ENCODE data around the gene SH2D6. TPM values are rescaled to one million over a fixed set of nuclear protein-coding genes. Genes with fewer than 3 reads are reported as not detected.
"Not testable (repeated sequence)": the region's sequence is repeated elsewhere in the genome, so short reads cannot be mapped to it uniquely, and the experiment has no call there.

Gene SH2D6
- total and polyA plus RNA-seq, 4 experiments from 2014 or later = 1.5 to 1.6 TPM; not detected in 2

GRCh38 chr2:85413592-85414420, 4.7 kb upstream of the SH2D6 start:
- Histone ChIP-seq H3K4me3 (ENCODE audit: low read length in 2 of 2) (no peak overlapping the region), H3K27ac (ENCODE audit: low read depth, low read length) (no peak overlapping the region), H3K9me3 (ENCODE audit: control insufficient read depth in 1 of 2, low read length in 2 of 2) (no peaks in the 10 kb centered on the region), H3K27me3 (ENCODE audit: insufficient read depth, low read length) (no peaks in the 10 kb centered on the region), H3K36me3 (ENCODE audit: insufficient read depth, low read length) (no peaks in the 10 kb centered on the region), H3K4me1 (ENCODE audit: insufficient read depth, low read length) (peaks cover 33% of the 10 kb centered on the region)
- intact Hi-C loops (cut with micrococcal nuclease) = no loop called here
- POLR2A ChIA-PET (ENCODE audit: partially characterized antibody) = interaction anchor here (0.6 to 1.0 kb wide), 2 partner anchors 25 to 222 kb away, joined by 3 to 4 read pairs; no protein-coding TSS in a partner anchor
- no peak overlapping the region for H3K27ac Mint-ChIP-seq
- peaks cover 0 to 1% of the 10 kb centered on the region in 2 donors for H3K36me3 Mint-ChIP-seq
- H3K4me1 Mint-ChIP-seq = peaks cover 18 to 34% (median 25%) of the 10 kb centered on the region in 4 donors
- peak overlapping the region in 7 of 8 donors; percentile 20 to 59 (median 34) for H3K4me3 Mint-ChIP-seq
- CTCF ChIA-PET (ENCODE audit: partially characterized antibody) = interaction anchor here (1.2 kb wide), 1 partner anchor 13 kb away, joined by 3 read pairs; no protein-coding TSS in a partner anchor
- no peaks in the 10 kb centered on the region for H3K27me3 Mint-ChIP-seq
- no peak for DNase-seq
- H3K9me3 Mint-ChIP-seq = no peaks in the 10 kb centered on the region

DNA sequence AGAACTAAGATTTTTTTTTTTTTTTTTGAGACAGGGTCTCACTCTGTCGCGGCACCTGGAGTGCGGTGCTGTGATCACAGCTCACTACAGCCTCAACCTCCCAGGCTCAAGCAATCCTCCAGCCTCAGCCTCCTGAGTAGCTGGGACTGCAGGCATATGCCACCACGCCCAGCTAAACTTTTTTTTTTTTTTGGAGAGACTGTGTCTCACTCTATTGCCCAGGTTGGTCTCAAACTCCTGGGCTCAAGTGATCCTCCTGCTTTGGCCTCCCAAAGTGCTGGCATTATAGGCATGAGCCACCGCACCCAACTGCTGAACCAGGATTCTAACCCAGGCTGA, 4.1 kb upstream of the SH2D6 start:
- H3K9me3 ChIP-seq (ENCODE audit: control insufficient read depth in 1 of 2, low read length in 2 of 2); H3K27me3 ChIP-seq (ENCODE audit: insufficient read depth, low read length); H3K9me3 Mint-ChIP-seq; H3K27ac ChIP-seq (ENCODE audit: low read depth, low read length); H3K36me3 ChIP-seq (ENCODE audit: insufficient read depth, low read length); H3K27ac Mint-ChIP-seq; H3K36me3 Mint-ChIP-seq; H3K4me3 ChIP-seq (ENCODE audit: low read length in 2 of 2); DNase-seq; intact Hi-C loops (cut with micrococcal nuclease); H3K27me3 Mint-ChIP-seq: not testable (repeated sequence)
- ChIA-PET CTCF (ENCODE audit: partially characterized antibody) (interaction anchor here (1.2 kb wide), 1 partner anchor 14 kb away, joined by 3 read pairs; no protein-coding TSS in a partner anchor), POLR2A (ENCODE audit: partially characterized antibody) (interaction anchor here (0.6 kb wide), 1 partner anchor 222 kb away, joined by 3 read pairs; no protein-coding TSS in a partner anchor)
- H3K4me1 Mint-ChIP-seq = peaks cover 17 to 34% (median 26%) of the 10 kb centered on the region in 4 donors
- H3K4me1 ChIP-seq (ENCODE audit: insufficient read depth, low read length) = peaks cover 33% of the 10 kb centered on the region
- H3K4me3 Mint-ChIP-seq = peak overlapping the region in 1 of 8 donors; percentile 4

DNA sequence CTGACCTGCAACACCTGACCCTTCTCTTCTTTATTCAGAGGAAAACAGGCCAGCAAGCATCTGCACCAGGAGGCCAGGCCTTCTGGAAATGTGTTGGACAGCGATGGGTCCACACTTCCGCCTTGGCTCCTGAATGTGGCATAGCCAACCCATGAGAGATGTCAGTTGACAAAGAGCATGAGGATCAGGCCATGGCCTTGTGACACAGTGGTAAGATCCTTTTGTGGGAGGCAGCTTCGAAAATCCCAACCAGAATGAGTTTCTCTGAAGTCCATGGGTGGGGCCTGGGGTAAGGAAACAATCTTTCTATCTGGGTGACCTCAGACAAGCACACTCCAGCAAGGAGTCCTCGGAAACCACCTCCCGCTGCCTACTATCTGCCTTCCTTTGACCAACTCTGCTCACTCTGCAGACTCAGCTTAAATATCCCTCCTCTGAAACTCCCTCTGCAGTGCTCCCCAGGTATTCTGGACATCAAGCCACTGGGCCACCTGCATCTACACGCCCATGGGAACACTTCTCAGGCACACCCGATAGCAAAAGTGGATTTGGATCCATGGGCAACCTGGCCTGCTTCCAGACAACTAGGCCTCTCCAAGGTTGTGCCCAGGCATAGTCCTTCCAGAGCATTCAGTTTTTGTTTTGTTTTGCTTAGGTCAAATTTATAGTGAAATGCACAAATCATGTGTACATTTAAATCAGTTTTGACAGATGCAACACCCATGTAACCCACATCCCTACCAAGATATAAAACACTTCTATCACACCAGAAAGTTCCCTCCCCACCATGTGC, 3.6 kb upstream of the SH2D6 start:
- Mint-ChIP-seq H3K4me3 (peak overlapping the region in 1 of 8 donors; percentile 4), H3K27me3 (no peaks in the 10 kb centered on the region), H3K4me1 (peaks cover 16 to 34% (median 24%) of the 10 kb centered on the region in 4 donors), H3K27ac (peak overlapping the region in 1 of 7 donors; percentile 24), H3K36me3 (peaks cover 0 to 1% of the 10 kb centered on the region in 2 donors), H3K9me3 (no peaks in the 10 kb centered on the region)
- POLR2A ChIA-PET (ENCODE audit: partially characterized antibody) = no interaction called here
- no peaks in the 10 kb centered on the region for H3K9me3 ChIP-seq (ENCODE audit: control insufficient read depth in 1 of 2, low read length in 2 of 2)
- intact Hi-C loops (cut with micrococcal nuclease) = no loop called here
- no peak overlapping the region for H3K27ac ChIP-seq (ENCODE audit: low read depth, low read length)
- peaks cover 33% of the 10 kb centered on the region for H3K4me1 ChIP-seq (ENCODE audit: insufficient read depth, low read length)
- H3K27me3 ChIP-seq (ENCODE audit: insufficient read depth, low read length) = no peaks in the 10 kb centered on the region
- no peaks in the 10 kb centered on the region for H3K36me3 ChIP-seq (ENCODE audit: insufficient read depth, low read length)
- no peak overlapping the region for H3K4me3 ChIP-seq (ENCODE audit: low read length in 2 of 2)
- CTCF ChIA-PET (ENCODE audit: partially characterized antibody) = interaction anchor here (1.2 kb wide), 1 partner anchor 14 kb away, joined by 3 read pairs; no protein-coding TSS in a partner anchor
- DNase-seq = no peak

- no peak overlapping the region for H3K27ac Mint-ChIP-seq
- POLR2A ChIA-PET (ENCODE audit: partially characterized antibody) = interaction anchor here (1.0 to 1.7 kb wide), 2 partner anchors 62 to 89 kb away, joined by 3 to 5 read pairs; partner anchors contain the start of genes ELMOD3, RETSAT and TGOLN2
- Histone ChIP-seq H3K4me3 (ENCODE audit: low read length in 2 of 2) (no peak overlapping the region), H3K9me3 (ENCODE audit: control insufficient read depth in 1 of 2, low read length in 2 of 2) (no peaks in the 10 kb centered on the region), H3K4me1 (ENCODE audit: insufficient read depth, low read length) (peaks cover 34% of the 10 kb centered on the region), H3K27me3 (ENCODE audit: insufficient read depth, low read length) (no peaks in the 10 kb centered on the region), H3K27ac (ENCODE audit: low read depth, low read length) (no peak overlapping the region), H3K36me3 (ENCODE audit: insufficient read depth, low read length) (no peaks in the 10 kb centered on the region)
- CTCF ChIA-PET (ENCODE audit: partially characterized antibody) = interaction anchor here (1.9 kb wide), 1 partner anchor 135 kb away, joined by 10 read pairs; no protein-coding TSS in a partner anchor
- intact Hi-C loops (cut with micrococcal nuclease) = no loop called here
- H3K27me3 Mint-ChIP-seq = no peaks in the 10 kb centered on the region
- H3K9me3 Mint-ChIP-seq = no peaks in the 10 kb centered on the region
- H3K4me1 Mint-ChIP-seq = peaks cover 14 to 31% (median 22%) of the 10 kb centered on the region in 4 donors
- peaks cover 0 to 1% of the 10 kb centered on the region in 2 donors for H3K36me3 Mint-ChIP-seq
- no peak overlapping the region for H3K4me3 Mint-ChIP-seq
- no peak for DNase-seq
These were observed 2.4 kb upstream of the SH2D6 start for GRCh38 chr2:85415980-85416650.

- Histone ChIP-seq H3K4me3 (ENCODE audit: low read length in 2 of 2) (peak overlapping the region; percentile 73 to 97), H3K27ac (ENCODE audit: low read depth, low read length) (peak overlapping the region; percentile 91), H3K9me3 (ENCODE audit: control insufficient read depth in 1 of 2, low read length in 2 of 2) (no peaks in the 10 kb centered on the region), H3K27me3 (ENCODE audit: insufficient read depth, low read length) (no peaks in the 10 kb centered on the region), H3K36me3 (ENCODE audit: insufficient read depth, low read length) (no peaks in the 10 kb centered on the region), H3K4me1 (ENCODE audit: insufficient read depth, low read length) (peaks cover 28% of the 10 kb centered on the region)
- CTCF ChIA-PET (ENCODE audit: partially characterized antibody) = interaction anchor here (0.6 to 8.1 kb wide), 19 partner anchors 9 to 290 kb away, joined by 3 to 378 read pairs (median 8); partner anchors contain the start of genes CAPG, GGCX, MAT2A and TGOLN2
- H3K36me3 Mint-ChIP-seq = peaks cover 0 to 1% of the 10 kb centered on the region in 2 donors
- peaks cover 12 to 29% (median 20%) of the 10 kb centered on the region in 4 donors for H3K4me1 Mint-ChIP-seq
- H3K9me3 Mint-ChIP-seq = no peaks in the 10 kb centered on the region
- intact Hi-C loops (cut with micrococcal nuclease) = loop anchor here (2.0 kb wide), 1 partner anchor 142 kb away; the partner anchor contains the start of gene GGCX
- H3K27me3 Mint-ChIP-seq = no peaks in the 10 kb centered on the region
- peak overlapping the region; percentile 13 to 100 (median 96) for H3K27ac Mint-ChIP-seq
- H3K4me3 Mint-ChIP-seq = peak overlapping the region; percentile 93 to 99 (median 96)
- no peak for DNase-seq
- POLR2A ChIA-PET (ENCODE audit: partially characterized antibody) = interaction anchor here (0.7 to 5.1 kb wide), 19 partner anchors 10 to 1022 kb away, joined by 3 to 99 read pairs (median 7); partner anchors contain the start of genes C2orf68, CAPG, ELMOD3 and GGCX
These were observed 628 bp downstream of the SH2D6 start for GRCh38 chr2:85419009-85419675.
